PC-9 (cell line): ENCODE results near the gene PNMA8C. TPM values are rescaled to one million over a fixed set of nuclear protein-coding genes. Genes with fewer than 3 reads are reported as not detected.
"Not testable (repeated sequence)": the region's sequence is repeated elsewhere in the genome, so short reads cannot be mapped to it uniquely, and the experiment has no call there.

Experiments used
- BruUV-seq: library from RNA; stranded (reverse); fragments of 400-500 nt; replicated peaks from 2 replicates; lab custom pipeline; 2021; lab: Mats Ljungman, UMichigan
- CTCF ChIA-PET: fragments of 300-600 bp; sonication (Branson Sonifier 250); formaldehyde crosslinking; loops from one replicate; lab custom pipeline; 2022; ENCODE audit warnings: antibody characterized with exemption; lab: Charles Lee
- POLR2A ChIA-PET: fragments of 300-600 bp; sonication (Branson Sonifier 250); formaldehyde crosslinking; loops from one replicate; lab custom pipeline; 2022; ENCODE audit warnings: antibody characterized with exemption; ENCODE audit not compliant: unreplicated experiment; lab: Charles Lee
- DNase-seq, 2 experiments: peaks; one replicate each; pipeline versions ENCODE4 v3.0.0 to v3.0.0-alpha.2; 2015 to 2022; ENCODE audit warnings: mixed read lengths in 1 of 2
- H2AFZ ChIP-seq: fragments of 200-600 bp; sonication (generic); 2 replicates; pipeline ENCODE4 v1.8.1; 2017; ENCODE audit warnings: antibody characterized with exemption
- H3F3A ChIP-seq: fragments of 200-600 bp; sonication (generic); 2 replicates; pipeline ENCODE4 v1.8.1; 2017; ENCODE audit warnings: antibody characterized with exemption, mild to moderate bottlenecking, low read depth; ENCODE audit not compliant: insufficient read depth
- H3K27ac ChIP-seq: fragments of 200-600 bp; sonication (generic); 2 replicates; pipeline ENCODE4 v1.6.1; 2016; ENCODE audit warnings: mixed run types
- H3K27me3 ChIP-seq: fragments of 200-600 bp; sonication (generic); 2 replicates; pipeline ENCODE4 v1.6.1; 2016; ENCODE audit warnings: low read depth, mixed run types; ENCODE audit not compliant: insufficient read depth
- H3K36me3 ChIP-seq: fragments of 200-600 bp; sonication (generic); 2 replicates; pipeline ENCODE4 v1.6.1; 2016; ENCODE audit warnings: low read depth, mixed run types
- H3K4me1 ChIP-seq: fragments of 200-600 bp; sonication (generic); replicated peaks from 2 replicates; pipeline ENCODE4 v1.6.1; 2016; ENCODE audit warnings: mixed run types; ENCODE audit not compliant: insufficient read depth
- H3K4me2 ChIP-seq: fragments of 200-600 bp; sonication (generic); 2 replicates; pipeline ENCODE4 v1.6.1; 2017; ENCODE audit warnings: mixed run types
- H3K4me3 ChIP-seq: fragments of 200-600 bp; sonication (generic); 2 replicates; pipeline ENCODE4 v1.6.1; 2016; ENCODE audit warnings: mixed run types
- H3K79me2 ChIP-seq: fragments of 200-600 bp; sonication (generic); 2 replicates; pipeline ENCODE4 v1.6.1; 2017; ENCODE audit warnings: low read depth, mixed run types
- H3K9me2 ChIP-seq: fragments of 200-600 bp; sonication (generic); 2 replicates; pipeline ENCODE4 v1.8.1; 2017; ENCODE audit warnings: mild to moderate bottlenecking; ENCODE audit not compliant: insufficient read depth
- H3K9me3 ChIP-seq: fragments of 200-600 bp; sonication (generic); 2 replicates; pipeline ENCODE4 v1.8.1; 2016; ENCODE audit warnings: low read depth; ENCODE audit not compliant: insufficient read depth
- H4K20me1 ChIP-seq: fragments of 200-600 bp; sonication (generic); 2 replicates; pipeline ENCODE4 v1.8.1; 2017; ENCODE audit not compliant: insufficient read depth
- EZH2 ChIP-seq: fragments of 200-600 bp; sonication (generic); IDR thresholded peaks from 2 replicates; pipeline ENCODE4 v1.8.0; 2017; ENCODE audit warnings: antibody characterized with exemption, low read depth
- intact Hi-C: fragments of 100-400 bp; cut with micrococcal nuclease; formaldehyde crosslinking; loops from one replicate; pipeline ENCODE4 v1.10.0; 2022; ENCODE audit not compliant: unreplicated experiment
- total RNA-seq: library from RNA; stranded (reverse); gene quantifications from 2 replicates; pipeline ENCODE4 v1.2.3, GENCODE V29; 2021
- TF ChIP-seq, protein P1 (sequence below): fragments of 200-600 bp; sonication (generic); conservative IDR thresholded peaks from 2 replicates; pipeline ENCODE4 v1.6.1; 2017; ENCODE audit warnings: mixed run types, antibody characterized with exemption, mild to moderate bottlenecking, moderate library complexity

PNMA8C gene
- total RNA-seq, 1 experiment from 2014 or later: not detected

DNA sequence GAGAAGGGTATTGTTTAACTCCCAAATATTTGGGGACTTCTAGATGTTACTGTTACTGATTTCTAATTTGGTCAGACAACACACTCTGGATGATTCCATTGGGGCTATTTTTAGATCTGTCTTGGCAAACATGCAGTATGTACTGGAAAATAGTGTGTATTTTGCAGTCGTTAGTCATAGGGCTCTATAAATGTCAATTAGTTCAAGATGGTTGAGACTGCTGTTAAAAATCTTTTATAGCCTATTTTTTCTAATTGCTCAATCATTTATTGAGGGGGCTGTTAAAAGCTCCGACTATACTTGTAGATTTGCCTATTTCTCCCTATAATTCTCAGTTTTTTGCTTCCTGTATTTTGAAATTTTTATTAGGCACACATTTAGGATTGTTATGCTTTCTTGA is 50.5 kb downstream of the PNMA8C start:
- DNase-seq: no peak
- BruUV-seq: no TSS peak
- ChIA-PET CTCF (no interaction called here), POLR2A (no interaction called here)
- H3K27me3 ChIP-seq: no peaks in the 10 kb centered on the region
- peaks cover 12% of the 10 kb centered on the region for H3K4me1 ChIP-seq
- no peak overlapping the region for H3K4me3 ChIP-seq
- H3F3A ChIP-seq: peaks cover 15% of the 10 kb centered on the region
- H3K9me2 ChIP-seq: no peaks in the 10 kb centered on the region
- H4K20me1 ChIP-seq: peaks cover 22% of the 10 kb centered on the region; the same call in 1 of the 2 replicates
- no peak overlapping the region for H3K27ac ChIP-seq
- peaks cover 40% of the 10 kb centered on the region; the same call in 1 of the 2 replicates for H3K36me3 ChIP-seq
- no peaks in the 10 kb centered on the region for H3K9me3 ChIP-seq
- H3K4me2 ChIP-seq: no peak overlapping the region
- TF ChIP-seq, protein P1, sequence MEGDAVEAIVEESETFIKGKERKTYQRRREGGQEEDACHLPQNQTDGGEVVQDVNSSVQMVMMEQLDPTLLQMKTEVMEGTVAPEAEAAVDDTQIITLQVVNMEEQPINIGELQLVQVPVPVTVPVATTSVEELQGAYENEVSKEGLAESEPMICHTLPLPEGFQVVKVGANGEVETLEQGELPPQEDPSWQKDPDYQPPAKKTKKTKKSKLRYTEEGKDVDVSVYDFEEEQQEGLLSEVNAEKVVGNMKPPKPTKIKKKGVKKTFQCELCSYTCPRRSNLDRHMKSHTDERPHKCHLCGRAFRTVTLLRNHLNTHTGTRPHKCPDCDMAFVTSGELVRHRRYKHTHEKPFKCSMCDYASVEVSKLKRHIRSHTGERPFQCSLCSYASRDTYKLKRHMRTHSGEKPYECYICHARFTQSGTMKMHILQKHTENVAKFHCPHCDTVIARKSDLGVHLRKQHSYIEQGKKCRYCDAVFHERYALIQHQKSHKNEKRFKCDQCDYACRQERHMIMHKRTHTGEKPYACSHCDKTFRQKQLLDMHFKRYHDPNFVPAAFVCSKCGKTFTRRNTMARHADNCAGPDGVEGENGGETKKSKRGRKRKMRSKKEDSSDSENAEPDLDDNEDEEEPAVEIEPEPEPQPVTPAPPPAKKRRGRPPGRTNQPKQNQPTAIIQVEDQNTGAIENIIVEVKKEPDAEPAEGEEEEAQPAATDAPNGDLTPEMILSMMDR: no peak
- TF ChIP-seq EZH2: no peak
- intact Hi-C loops: loop anchor here (10.0 kb wide), 2 partner anchors 183 to 303 kb away; no protein-coding TSS in a partner anchor
- H2AFZ ChIP-seq: no peak overlapping the region
- peaks cover 17% of the 10 kb centered on the region for H3K79me2 ChIP-seq

DNA sequence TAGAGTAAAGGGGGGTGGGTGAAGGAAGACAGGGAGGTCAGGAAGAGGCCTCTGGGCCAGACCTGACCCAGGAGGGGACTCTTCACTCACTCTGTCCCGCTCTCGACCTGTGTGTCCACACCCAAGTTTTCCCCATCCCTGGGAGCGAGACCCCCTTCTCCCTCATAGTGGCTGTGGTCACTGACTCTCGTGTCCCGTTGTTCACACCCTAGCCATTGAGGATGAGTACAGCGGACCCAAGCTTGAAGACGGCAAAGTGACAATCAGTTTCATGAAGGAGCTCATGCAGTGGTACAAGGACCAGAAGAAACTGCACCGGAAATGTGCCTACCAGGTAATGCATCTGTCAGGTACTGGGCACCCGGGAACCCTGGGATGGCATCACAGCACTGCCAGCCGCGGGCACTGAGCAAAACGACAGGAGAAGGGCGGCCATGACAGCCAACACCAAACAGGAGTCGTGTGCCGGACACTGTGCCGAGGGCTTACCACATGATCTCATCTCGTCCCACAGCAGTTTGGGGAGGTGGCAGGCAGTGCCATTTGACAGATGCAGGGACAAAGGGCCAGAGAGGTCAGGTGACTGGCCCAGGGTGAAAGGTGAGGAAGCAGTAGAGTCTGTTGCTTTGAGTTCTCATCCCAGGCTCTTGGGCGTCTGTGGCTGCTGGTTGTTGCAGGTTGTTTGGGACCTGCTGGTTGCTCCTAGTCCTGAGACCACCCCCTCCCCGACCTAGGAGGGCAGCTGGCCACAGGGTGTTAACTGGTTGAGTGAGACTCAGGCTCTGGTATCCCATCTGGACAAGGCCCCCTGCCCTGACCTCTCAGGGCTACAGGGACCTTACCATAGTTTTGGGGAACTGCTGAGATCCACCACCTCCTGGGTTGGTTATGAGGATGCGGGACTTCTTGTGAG is 52.2 kb downstream of the PNMA8C start:
- Histone ChIP-seq H3K9me2 (no peaks in the 10 kb centered on the region), H3K4me2 (no peak overlapping the region), H3K4me3 (no peak overlapping the region), H2AFZ (no peak overlapping the region), H4K20me1 (peaks cover 22% of the 10 kb centered on the region; the same call in 1 of the 2 replicates), H3K27ac (no peak overlapping the region), H3K79me2 (peaks cover 30% of the 10 kb centered on the region), H3F3A (peaks cover 29% of the 10 kb centered on the region), H3K9me3 (no peaks in the 10 kb centered on the region), H3K27me3 (no peaks in the 10 kb centered on the region), H3K4me1 (peaks cover 30% of the 10 kb centered on the region), H3K36me3 (peaks cover 35% of the 10 kb centered on the region; the same call in 1 of the 2 replicates)
- ChIA-PET CTCF (no interaction called here), POLR2A (no interaction called here)
- no peak for DNase-seq
- intact Hi-C loops: loop anchor here (10.0 kb wide), 2 partner anchors 182 to 302 kb away; no protein-coding TSS in a partner anchor
- BruUV-seq: no TSS peak
- TF ChIP-seq, protein P1: no peak
- no peak for TF ChIP-seq EZH2

DNA sequence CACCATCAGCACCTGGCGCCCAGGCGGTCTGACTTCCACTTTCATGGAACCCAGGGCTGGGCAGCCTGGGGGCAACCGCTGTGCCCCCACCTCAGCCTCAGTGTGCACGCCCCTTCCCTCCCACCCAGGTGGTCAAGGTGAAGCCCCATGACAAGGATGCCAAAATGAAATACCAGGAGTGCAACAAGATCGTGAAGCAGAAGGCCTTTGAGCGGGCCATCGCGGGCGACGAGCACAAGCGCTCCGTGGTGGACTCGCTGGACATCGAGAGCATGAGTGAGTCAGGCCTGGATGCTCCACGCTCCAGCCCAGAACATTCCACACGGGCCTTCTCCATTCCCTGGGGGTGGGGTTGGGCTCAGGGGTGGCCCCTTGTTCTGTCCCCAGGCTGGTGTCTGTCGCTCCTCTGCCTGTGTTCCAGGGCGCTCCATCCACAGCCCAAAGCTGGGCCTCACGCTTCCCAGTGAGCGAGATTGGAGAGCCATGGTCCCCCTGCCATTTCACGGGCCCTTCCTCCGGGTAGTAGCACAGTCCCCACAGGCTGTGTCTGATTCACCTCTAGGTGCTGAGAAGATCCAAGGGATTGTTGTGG is 53.2 kb downstream of the PNMA8C start:
- H3K9me3 ChIP-seq, H3K27ac ChIP-seq, DNase-seq, H3K27me3 ChIP-seq, H2AFZ ChIP-seq, H3K4me3 ChIP-seq, H3K4me2 ChIP-seq, BruUV-seq, POLR2A ChIA-PET, H3K9me2 ChIP-seq, CTCF ChIA-PET: not testable (repeated sequence)
- H3F3A ChIP-seq: peaks cover 27% of the 10 kb centered on the region
- H3K79me2 ChIP-seq: peaks cover 39% of the 10 kb centered on the region
- H3K36me3 ChIP-seq: peaks cover 30% of the 10 kb centered on the region; the same call in 1 of the 2 replicates
- intact Hi-C loops: loop anchor here (10.0 kb wide), 2 partner anchors 181 to 301 kb away; no protein-coding TSS in a partner anchor
- H3K4me1 ChIP-seq: peaks cover 39% of the 10 kb centered on the region
- H4K20me1 ChIP-seq: peaks cover 22% of the 10 kb centered on the region; the same call in 1 of the 2 replicates

Other genes starting within 250 kb of the PNMA8C start
- gene IGFL1, start 199.2 kb downstream of the PNMA8C start, total RNA-seq: 2.6 and 3.7 TPM in 2 replicates
- gene HIF3A, start 131.9 kb downstream of the PNMA8C start, total RNA-seq: 0.25 TPM in 1 of 2 replicates, not detected in the other
- 74.7 and 85.4 TPM in 2 replicates for gene PPP5C, start 81.8 kb downstream of the PNMA8C start, total RNA-seq
- gene CCDC8, start 15.4 kb downstream of the PNMA8C start, total RNA-seq: 3.9 and 4.2 TPM in 2 replicates
- gene PNMA8A, start 42.6 kb upstream of the PNMA8C start, total RNA-seq: not detected in 2 replicates
- gene PNMA8B, start 66.9 kb upstream of the PNMA8C start, total RNA-seq: not detected in 2 replicates
- 211 and 239 TPM in 2 replicates for gene CALM3, start 172.4 kb upstream of the PNMA8C start, total RNA-seq
- gene PTGIR, start 196.2 kb upstream of the PNMA8C start, total RNA-seq: 0.28 TPM in 1 of 2 replicates, not detected in the other
- gene GNG8, start 207.3 kb upstream of the PNMA8C start, total RNA-seq: not detected in 2 replicates
- gene DACT3, start 232.2 kb upstream of the PNMA8C start, total RNA-seq: 0.13 TPM in 1 of 2 replicates, not detected in the other